Measurements from ENCODE around the gene SYNM.
"Not testable (repeated sequence)": the region's sequence is repeated elsewhere in the genome, so short reads cannot be mapped to it uniquely, and the experiment has no call there.

SYNM gene

DNA sequence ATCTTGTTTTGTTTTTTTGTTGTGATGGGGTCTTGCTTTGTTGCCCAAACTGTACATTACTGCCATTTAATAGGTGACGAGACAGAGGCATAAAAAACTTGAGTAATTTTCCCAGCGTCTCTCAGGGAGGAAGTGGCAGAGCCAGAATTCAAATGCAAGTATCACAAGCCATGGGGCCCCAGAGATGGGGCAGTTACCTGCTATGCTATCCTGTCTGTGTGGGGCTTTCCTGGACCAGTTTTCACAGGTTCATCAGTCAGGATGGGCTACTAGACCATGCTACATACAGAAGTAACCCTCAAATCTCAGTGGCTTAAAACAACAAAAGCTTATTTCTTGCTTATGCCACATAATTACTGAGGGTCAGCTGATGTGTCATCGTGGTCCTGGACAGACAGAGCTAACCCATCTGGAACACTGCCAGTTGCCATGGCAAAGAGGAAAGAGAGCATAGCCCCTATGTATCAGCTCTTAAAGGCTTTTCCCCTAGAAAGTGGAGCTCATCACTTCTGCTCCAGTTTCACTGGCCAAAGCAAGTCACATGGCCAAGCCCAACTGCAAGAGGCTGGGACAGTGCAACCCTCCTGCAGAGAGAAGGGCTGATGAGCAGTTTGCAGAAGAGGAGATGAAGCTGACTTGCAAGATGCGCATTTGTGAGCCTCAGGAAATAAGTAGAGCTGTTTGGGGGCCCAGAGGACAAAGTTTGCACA, 31.7 kb upstream of the SYNM start:
- Histone ChIP-seq H3K9me3 (replicated peaks in 1 of 2; ENCODE audit: control insufficient read depth in 2 of 2, insufficient read depth in 1 of 2, low read depth in 1 of 2, low read length in 2 of 2) (no peaks in the 10 kb centered on the region), H3K4me1 (ENCODE audit: control insufficient read depth in 2 of 2, insufficient read depth in 1 of 2, low read depth in 1 of 2, low read length in 2 of 2) (peaks cover 0 to 3% of the 10 kb centered on the region in 2 donors), H3K9ac (ENCODE audit: low read depth, low read length, poor library complexity) (no peak overlapping the region), H3K4me2 (ENCODE audit: insufficient read depth, low read length, poor library complexity, severe bottlenecking) (no peak overlapping the region), H2BK120ac (ENCODE audit: low read depth, low read length) (no peak overlapping the region), H2BK12ac (ENCODE audit: low read length) (no peak overlapping the region), H3K36me3 (replicated peaks in 1 of 2; ENCODE audit: control insufficient read depth in 2 of 2, insufficient read depth in 2 of 2, low read length in 2 of 2) (no peaks in the 10 kb centered on the region), H3K27me3 (ENCODE audit: control insufficient read depth in 3 of 3, insufficient read depth in 3 of 3, low read depth in 1 of 3, low read length in 3 of 3) (peaks cover 0 to 2% (median 0%) of the 10 kb centered on the region in 3 experiments), H2BK15ac (ENCODE audit: low read length) (no peak overlapping the region), H3K23ac (ENCODE audit: low read depth, low read length, poor library complexity) (no peak overlapping the region), H3K4ac (ENCODE audit: low read length) (no peak overlapping the region), H2AFZ (ENCODE audit: low read length) (no peak overlapping the region), H2BK5ac (ENCODE audit: low read length) (no peak overlapping the region), H3K27ac (replicated peaks; ENCODE audit: low read length) (no peak overlapping the region), H2AK5ac (ENCODE audit: low read depth, low read length) (no peak overlapping the region), H3K18ac (ENCODE audit: low read length) (no peak overlapping the region), H3K79me1 (ENCODE audit: low read depth, low read length) (no peaks in the 10 kb centered on the region), H4K8ac (ENCODE audit: low read depth, low read length) (no peak overlapping the region), H3K4me3 (ENCODE audit: low read length in 2 of 2) (no peak overlapping the region), H3K14ac (ENCODE audit: low read length) (no peak overlapping the region), H4K91ac (ENCODE audit: low read depth, low read length, poor library complexity) (no peak overlapping the region)
- no peak for DNase-seq (ENCODE audit: low spot score)
- WGBS, 2 donors (ENCODE audit: extremely low coverage in 2 of 2, insufficient read length in 2 of 2, insufficient replicate concordance in 1 of 2) = no CpG with 5 or more reads among the region's 4 CpGs

DNA sequence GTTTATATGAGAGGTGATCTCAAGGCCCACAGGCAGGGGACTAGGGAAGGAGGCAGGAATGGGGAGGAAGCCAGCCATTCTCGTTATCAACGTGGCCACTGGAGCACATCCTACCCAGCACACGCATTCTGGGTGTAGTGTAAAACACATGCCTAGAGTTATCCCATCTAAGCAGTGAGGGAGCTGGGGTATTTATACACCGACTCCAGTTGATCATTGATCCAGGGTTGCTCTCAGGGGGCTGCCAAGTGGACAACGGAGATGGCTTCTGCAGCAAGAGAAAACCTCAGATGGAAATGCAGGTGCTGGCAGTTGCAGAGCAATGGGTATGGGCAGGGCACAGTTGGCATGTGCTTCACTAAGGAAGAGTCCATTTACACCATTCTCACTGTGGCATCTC, 30.4 kb upstream of the SYNM start:
- H3K27ac ChIP-seq (replicated peaks; ENCODE audit: low read length) = no peak overlapping the region
- H3K4me2 ChIP-seq (ENCODE audit: insufficient read depth, low read length, poor library complexity, severe bottlenecking) = no peak overlapping the region
- no peak overlapping the region for H3K14ac ChIP-seq (ENCODE audit: low read length)
- H3K4me1 ChIP-seq (ENCODE audit: control insufficient read depth in 2 of 2, insufficient read depth in 1 of 2, low read depth in 1 of 2, low read length in 2 of 2) = peaks cover 0 to 3% of the 10 kb centered on the region in 2 donors
- no peaks in the 10 kb centered on the region for H3K36me3 ChIP-seq (replicated peaks in 1 of 2; ENCODE audit: control insufficient read depth in 2 of 2, insufficient read depth in 2 of 2, low read length in 2 of 2)
- H2AFZ ChIP-seq (ENCODE audit: low read length) = no peak overlapping the region
- no peak overlapping the region for H2BK120ac ChIP-seq (ENCODE audit: low read depth, low read length)
- no CpG with 5 or more reads among the region's 5 CpGs for WGBS, 2 donors (ENCODE audit: extremely low coverage in 2 of 2, insufficient read length in 2 of 2, insufficient replicate concordance in 1 of 2)
- no peak overlapping the region for H3K9ac ChIP-seq (ENCODE audit: low read depth, low read length, poor library complexity)
- H3K18ac ChIP-seq (ENCODE audit: low read length) = no peak overlapping the region
- H3K4ac ChIP-seq (ENCODE audit: low read length) = no peak overlapping the region
- DNase-seq (ENCODE audit: low spot score) = no peak
- no peak overlapping the region for H4K91ac ChIP-seq (ENCODE audit: low read depth, low read length, poor library complexity)
- no peak overlapping the region for H2BK12ac ChIP-seq (ENCODE audit: low read length)
- peaks cover 0 to 4% (median 0%) of the 10 kb centered on the region in 3 experiments for H3K27me3 ChIP-seq (ENCODE audit: control insufficient read depth in 3 of 3, insufficient read depth in 3 of 3, low read depth in 1 of 3, low read length in 3 of 3)
- no peak overlapping the region for H3K4me3 ChIP-seq (ENCODE audit: low read length in 2 of 2)
- no peak overlapping the region for H2AK5ac ChIP-seq (ENCODE audit: low read depth, low read length)
- H3K23ac ChIP-seq (ENCODE audit: low read depth, low read length, poor library complexity) = no peak overlapping the region
- no peak overlapping the region for H4K8ac ChIP-seq (ENCODE audit: low read depth, low read length)
- no peak overlapping the region for H2BK5ac ChIP-seq (ENCODE audit: low read length)
- H3K79me1 ChIP-seq (ENCODE audit: low read depth, low read length) = no peaks in the 10 kb centered on the region
- no peaks in the 10 kb centered on the region for H3K9me3 ChIP-seq (replicated peaks in 1 of 2; ENCODE audit: control insufficient read depth in 2 of 2, insufficient read depth in 1 of 2, low read depth in 1 of 2, low read length in 2 of 2)
- no peak overlapping the region for H2BK15ac ChIP-seq (ENCODE audit: low read length)

DNA sequence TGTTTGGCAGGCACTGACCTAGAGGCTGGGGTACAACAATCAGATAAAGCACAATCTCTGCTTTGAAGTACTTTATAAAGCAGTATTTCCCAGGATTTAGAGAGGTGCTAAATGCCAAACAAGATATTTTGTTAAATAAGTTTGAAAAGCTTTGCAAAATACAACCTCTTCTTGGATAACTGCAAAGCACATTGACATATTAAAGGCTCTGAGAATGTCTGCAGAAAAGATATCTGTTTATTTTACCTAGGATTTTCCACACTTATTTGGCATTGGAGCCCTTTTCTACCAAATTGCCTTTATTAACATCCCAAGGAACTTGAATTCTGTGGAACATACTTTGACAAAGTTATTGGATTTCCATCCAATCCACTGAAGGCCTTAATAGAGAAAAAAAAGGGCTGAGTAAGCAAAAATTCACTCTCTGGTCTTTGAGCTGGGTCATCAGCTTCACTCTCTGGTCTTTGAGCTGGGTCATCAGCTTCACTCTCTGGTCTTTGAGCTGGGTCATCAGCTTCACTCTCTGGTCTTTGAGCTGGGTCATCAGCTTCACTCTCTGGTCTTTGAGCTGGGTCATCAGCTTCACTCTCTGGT, 29.7 kb upstream of the SYNM start:
- H2BK12ac ChIP-seq (ENCODE audit: low read length); H3K27ac ChIP-seq (replicated peaks; ENCODE audit: low read length); H2BK120ac ChIP-seq (ENCODE audit: low read depth, low read length); H2AFZ ChIP-seq (ENCODE audit: low read length); H4K8ac ChIP-seq (ENCODE audit: low read depth, low read length); H3K9ac ChIP-seq (ENCODE audit: low read depth, low read length, poor library complexity); H3K79me1 ChIP-seq (ENCODE audit: low read depth, low read length); H2AK5ac ChIP-seq (ENCODE audit: low read depth, low read length); H3K4me1 ChIP-seq (ENCODE audit: control insufficient read depth in 2 of 2, insufficient read depth in 1 of 2, low read depth in 1 of 2, low read length in 2 of 2); H3K14ac ChIP-seq (ENCODE audit: low read length); H3K4me3 ChIP-seq (ENCODE audit: low read length in 2 of 2); H4K91ac ChIP-seq (ENCODE audit: low read depth, low read length, poor library complexity); DNase-seq (ENCODE audit: low spot score); H3K9me3 ChIP-seq (replicated peaks in 1 of 2; ENCODE audit: control insufficient read depth in 2 of 2, insufficient read depth in 1 of 2, low read depth in 1 of 2, low read length in 2 of 2); H2BK15ac ChIP-seq (ENCODE audit: low read length); H3K4me2 ChIP-seq (ENCODE audit: insufficient read depth, low read length, poor library complexity, severe bottlenecking); H3K4ac ChIP-seq (ENCODE audit: low read length); H3K18ac ChIP-seq (ENCODE audit: low read length); H3K23ac ChIP-seq (ENCODE audit: low read depth, low read length, poor library complexity); H3K27me3 ChIP-seq (ENCODE audit: control insufficient read depth in 3 of 3, insufficient read depth in 3 of 3, low read depth in 1 of 3, low read length in 3 of 3); H2BK5ac ChIP-seq (ENCODE audit: low read length); H3K36me3 ChIP-seq (replicated peaks in 1 of 2; ENCODE audit: control insufficient read depth in 2 of 2, insufficient read depth in 2 of 2, low read length in 2 of 2): not testable (repeated sequence)

DNA sequence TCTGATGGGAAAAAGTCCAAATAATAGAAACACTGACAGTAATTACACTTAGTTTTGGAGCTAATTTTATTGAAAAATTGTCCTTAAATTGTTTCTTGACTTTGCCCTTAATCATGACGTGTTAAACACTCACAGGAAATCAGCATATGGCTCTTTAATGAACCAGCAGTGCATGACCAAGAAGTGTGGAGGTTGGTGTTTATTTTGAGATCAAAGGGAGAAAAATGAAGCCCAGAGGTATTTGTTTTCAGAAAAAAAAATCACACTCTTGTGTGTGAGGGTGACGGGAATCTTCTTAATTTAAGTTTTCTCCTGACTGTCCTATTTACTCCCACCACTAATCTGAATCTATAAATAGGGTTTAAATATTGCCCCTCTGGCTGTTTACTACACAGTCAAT, 28.8 kb upstream of the SYNM start:
- Histone ChIP-seq H3K27me3 (ENCODE audit: control insufficient read depth in 3 of 3, insufficient read depth in 3 of 3, low read depth in 1 of 3, low read length in 3 of 3) (peaks cover 0 to 4% (median 0%) of the 10 kb centered on the region in 3 experiments), H4K91ac (ENCODE audit: low read depth, low read length, poor library complexity) (no peak overlapping the region), H2AFZ (ENCODE audit: low read length) (peak overlapping the region; percentile 73), H3K4me3 (ENCODE audit: low read length in 2 of 2) (no peak overlapping the region), H2BK5ac (ENCODE audit: low read length) (no peak overlapping the region), H3K4ac (ENCODE audit: low read length) (no peak overlapping the region), H2BK12ac (ENCODE audit: low read length) (no peak overlapping the region), H3K9me3 (replicated peaks in 1 of 2; ENCODE audit: control insufficient read depth in 2 of 2, insufficient read depth in 1 of 2, low read depth in 1 of 2, low read length in 2 of 2) (no peaks in the 10 kb centered on the region), H3K18ac (ENCODE audit: low read length) (no peak overlapping the region), H3K9ac (ENCODE audit: low read depth, low read length, poor library complexity) (no peak overlapping the region), H3K23ac (ENCODE audit: low read depth, low read length, poor library complexity) (no peak overlapping the region), H3K36me3 (replicated peaks in 1 of 2; ENCODE audit: control insufficient read depth in 2 of 2, insufficient read depth in 2 of 2, low read length in 2 of 2) (no peaks in the 10 kb centered on the region), H2BK120ac (ENCODE audit: low read depth, low read length) (no peak overlapping the region), H2AK5ac (ENCODE audit: low read depth, low read length) (no peak overlapping the region), H4K8ac (ENCODE audit: low read depth, low read length) (no peak overlapping the region), H3K4me2 (ENCODE audit: insufficient read depth, low read length, poor library complexity, severe bottlenecking) (no peak overlapping the region), H3K4me1 (ENCODE audit: control insufficient read depth in 2 of 2, insufficient read depth in 1 of 2, low read depth in 1 of 2, low read length in 2 of 2) (peaks cover 0 to 3% of the 10 kb centered on the region in 2 donors), H3K14ac (ENCODE audit: low read length) (no peak overlapping the region), H3K79me1 (ENCODE audit: low read depth, low read length) (no peaks in the 10 kb centered on the region), H3K27ac (replicated peaks; ENCODE audit: low read length) (no peak overlapping the region), H2BK15ac (ENCODE audit: low read length) (no peak overlapping the region)
- WGBS, 2 donors (ENCODE audit: extremely low coverage in 2 of 2, insufficient read length in 2 of 2, insufficient replicate concordance in 1 of 2) = no CpG with 5 or more reads among the region's 2 CpGs
- no peak for DNase-seq (ENCODE audit: low spot score)
